ENCODE results near the gene KCNN3. TPM values are rescaled to one million over a fixed set of nuclear protein-coding genes. Genes with fewer than 3 reads are reported as not detected.

The KCNN3 gene
- total and polyA plus RNA-seq, 2 of the 8 experiments (the other 6 are each of a cell fraction or from before 2014, with no cell fraction given): 2.8 to 3.7 TPM

DNA sequence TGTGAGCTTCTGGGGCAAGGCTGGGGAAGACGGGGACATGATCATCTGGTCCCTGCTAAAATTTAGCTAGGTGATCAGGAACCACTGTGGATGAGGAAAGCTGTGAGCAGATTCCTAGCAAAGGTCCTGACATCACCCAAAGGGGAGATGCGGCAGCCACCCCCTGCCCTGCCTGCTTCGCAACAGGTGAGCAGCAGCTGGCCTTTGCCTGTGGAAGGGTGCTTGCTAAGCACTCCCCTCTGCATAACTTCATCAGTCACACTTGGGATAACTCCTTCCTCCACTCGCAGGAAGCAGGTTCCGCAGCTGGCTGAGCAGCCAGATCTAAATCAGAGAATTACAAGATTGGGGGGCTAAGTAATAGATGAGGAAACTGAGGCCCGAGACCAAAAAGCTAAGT lies 51.2 kb downstream of the KCNN3 start:
- H3K56ac ChIP-seq (replicated peaks; ENCODE audit: insufficient read length, low read depth, low read length): no peak overlapping the region
- H3K36me3 ChIP-seq (ENCODE audit: control insufficient read depth in 2 of 4, insufficient read depth in 4 of 4, low read length in 3 of 4): no peaks in the 10 kb centered on the region
- H3K27me3 ChIP-seq (replicated peaks in 1 of 4; ENCODE audit: control insufficient read depth in 3 of 4, extremely low read depth in 1 of 4, insufficient read depth in 3 of 4, low read length in 3 of 4): no peaks in the 10 kb centered on the region
- DNase-seq (ENCODE audit: low read depth in 1 of 2, low spot score in 2 of 2) (no peak), FAIRE-seq (no peak)
- no peak overlapping the region; the same call in 1 of the 2 replicates for H4K8ac ChIP-seq (ENCODE audit: extremely low read depth, insufficient read depth, low read length)
- no peak overlapping the region for H3K4me2 ChIP-seq (ENCODE audit: insufficient read depth in 1 of 2, low read depth in 2 of 2, low read length in 2 of 2)
- no peaks in the 10 kb centered on the region for H3K23me2 ChIP-seq (ENCODE audit: low read depth, low read length)
- WGBS, 2 experiments (ENCODE audit: extremely low coverage in 1 of 2, insufficient coverage in 1 of 2, insufficient read length in 1 of 2, insufficient replicate concordance in 2 of 2, low coverage in 1 of 2, low lambda C conversion rate in 2 of 2, missing lambda C conversion rate in 1 of 2): 90% methylated on average over 6 of the region's 6 CpGs; no CpG with 5 or more reads in 1 of the 2 experiments
- H2BK5ac ChIP-seq (ENCODE audit: low read depth, low read length): no peak overlapping the region
- H2BK12ac ChIP-seq (ENCODE audit: low read depth, low read length): 0 out of 2 replicates have a peak overlapping the region, but pooled peaks have one; percentile 46
- H3K4ac ChIP-seq (replicated peaks; ENCODE audit: insufficient read length, low read depth, low read length): no peak overlapping the region
- no peaks in the 10 kb centered on the region for H4K20me1 ChIP-seq (replicated peaks in 1 of 2; ENCODE audit: control insufficient read depth in 1 of 2, insufficient read depth in 2 of 2, low read length in 2 of 2)
- no peak overlapping the region for H4K91ac ChIP-seq (replicated peaks; ENCODE audit: insufficient read length, low read length)
- H2BK15ac ChIP-seq (ENCODE audit: low read length): peak overlapping the region; percentile 29; the same call in 1 of the 2 replicates
- no peak overlapping the region for H2BK20ac ChIP-seq (ENCODE audit: low read length)
- no peak overlapping the region for H2BK120ac ChIP-seq (replicated peaks; ENCODE audit: low read depth, low read length)
- H3K79me2 ChIP-seq (ENCODE audit: control insufficient read depth in 1 of 2, insufficient read depth in 2 of 2, low read length in 2 of 2): no peaks in the 10 kb centered on the region
- H2AFZ ChIP-seq (ENCODE audit: low read length): no peak overlapping the region
- no peak overlapping the region for H3K18ac ChIP-seq (ENCODE audit: extremely low read depth, low read length)
- POLR2A ChIA-PET (ENCODE audit: partially characterized antibody): no interaction called here
- no peak overlapping the region for H3K9ac ChIP-seq (replicated peaks in 1 of 4; ENCODE audit: extremely low read depth in 1 of 4, low read depth in 3 of 4, low read length in 3 of 4)
- H3K23ac ChIP-seq (ENCODE audit: insufficient read length): no peak overlapping the region
- CTCF ChIA-PET (ENCODE audit: partially characterized antibody): interaction anchor here (0.7 to 3.6 kb wide), 38 partner anchors 9 to 259 kb away, joined by 3 to 31 read pairs (median 7); no protein-coding TSS in a partner anchor
- no peak overlapping the region for H3K14ac ChIP-seq (ENCODE audit: insufficient read length)
- H2AK5ac ChIP-seq (ENCODE audit: low read depth, low read length): no peak overlapping the region
- no peak overlapping the region for H4K5ac ChIP-seq (ENCODE audit: insufficient read length, low read depth, low read length)
- no peaks in the 10 kb centered on the region for H3K79me1 ChIP-seq (ENCODE audit: low read depth, low read length)
- no peaks in the 10 kb centered on the region for H3K9me3 ChIP-seq (ENCODE audit: insufficient read depth in 2 of 2, low read depth in 1 of 2, low read length in 1 of 2)
- H3K4me1 ChIP-seq (replicated peaks in 1 of 4; ENCODE audit: control insufficient read depth in 3 of 4, insufficient read depth in 4 of 4, low read length in 3 of 4): peaks cover 0 to 5% (median 2%) of the 10 kb centered on the region in 4 experiments; a peak in 4 of 7 replicates
- no peak overlapping the region for H3K4me3 ChIP-seq (ENCODE audit: extremely low read depth in 1 of 4, insufficient read depth in 2 of 4, low read depth in 3 of 4, low read length in 4 of 4)
- no peak overlapping the region for H3K27ac ChIP-seq (ENCODE audit: low read depth, low read length)
- TF ChIP-seq HDAC2 (IDR thresholded peaks at IDR 0.05; ENCODE audit: borderline replicate concordance in 1 of 2, low read depth in 2 of 2, low read length in 2 of 2) (no peak), EGR1 (IDR thresholded peaks at IDR 0.05; ENCODE audit: borderline replicate concordance, low read depth, low read length) (no peak), POU5F1 (IDR thresholded peaks at IDR 0.05; ENCODE audit: low read depth, low read length) (no peak), RXRA (IDR thresholded peaks at IDR 0.05; ENCODE audit: insufficient read depth, low read depth, low read length) (no peak), SIN3A (conservative IDR thresholded peaks at IDR 0.05 in 1 of 2, IDR thresholded peaks at IDR 0.05 in 1 of 2; ENCODE audit: low read depth in 1 of 2, low read length in 2 of 2) (no peak), CEBPB (IDR thresholded peaks at IDR 0.05; ENCODE audit: low read depth, low read length) (no peak), SIX5 (IDR thresholded peaks at IDR 0.05; ENCODE audit: low read depth, low read length) (no peak), CHD2 (IDR thresholded peaks at IDR 0.05; ENCODE audit: low read length) (no peak), TAF7 (optimal IDR thresholded peaks at IDR 0.05; ENCODE audit: borderline replicate concordance, low read depth, low read length) (no peak)
- TF ChIP-seq, protein P1, sequence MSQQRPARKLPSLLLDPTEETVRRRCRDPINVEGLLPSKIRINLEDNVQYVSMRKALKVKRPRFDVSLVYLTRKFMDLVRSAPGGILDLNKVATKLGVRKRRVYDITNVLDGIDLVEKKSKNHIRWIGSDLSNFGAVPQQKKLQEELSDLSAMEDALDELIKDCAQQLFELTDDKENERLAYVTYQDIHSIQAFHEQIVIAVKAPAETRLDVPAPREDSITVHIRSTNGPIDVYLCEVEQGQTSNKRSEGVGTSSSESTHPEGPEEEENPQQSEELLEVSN (IDR thresholded peaks at IDR 0.05): no peak
